HG02588 (cell line): Measurements from ENCODE around the gene TPT1.
"Not testable (repeated sequence)": the region's sequence is repeated elsewhere in the genome, so short reads cannot be mapped to it uniquely, and the experiment has no call there.

ENCODE experiments used
- ATAC-seq: cut with Tn5 transposase; IDR thresholded peaks from one replicate; pipeline ENCODE4 v1.9.1; 2021; ENCODE audit warnings: mild to moderate bottlenecking, moderate library complexity; ENCODE audit not compliant: unreplicated experiment

The TPT1 gene

GRCh38 chr13:45341034-45341798 is at the start of gene TPT1:
Gene TPT1, minus strand, starts transcription at chr13:45341183. Its CDS starts 114 bp downstream, at chr13:45341069.
- peak; percentile 83 for ATAC-seq

- not testable (repeated sequence) for ATAC-seq
Observed at GRCh38 chr13:45390348-45390747, 49.4 kb upstream of the TPT1 start.

GRCh38 chr13:45388664-45389063 is 47.7 kb upstream of the TPT1 start:
- no peak for ATAC-seq

GRCh38 chr13:45386892-45387575 is 46.1 kb upstream of the TPT1 start:
- not testable (repeated sequence) for ATAC-seq

GRCh38 chr13:45385907-45386553 is 45.0 kb upstream of the TPT1 start:
- ATAC-seq, result no peak

GRCh38 chr13:45385320-45385719 is 44.3 kb upstream of the TPT1 start:
- no peak for ATAC-seq

- ATAC-seq, result no peak
Observed at GRCh38 chr13:45384474-45385174, 43.6 kb upstream of the TPT1 start.

- ATAC-seq, result not testable (repeated sequence)
Observed at GRCh38 chr13:45382739-45383138, 41.8 kb upstream of the TPT1 start.

GRCh38 chr13:45381196-45381595 is 40.2 kb upstream of the TPT1 start:
- no peak for ATAC-seq

GRCh38 chr13:45380708-45381107 is 39.7 kb upstream of the TPT1 start:
- ATAC-seq, result not testable (repeated sequence)

GRCh38 chr13:45379516-45379915 is 38.5 kb upstream of the TPT1 start:
- not testable (repeated sequence) for ATAC-seq

- not testable (repeated sequence) for ATAC-seq
Observed at GRCh38 chr13:45378786-45379185, 37.8 kb upstream of the TPT1 start.

GRCh38 chr13:45377314-45377713 is 36.3 kb upstream of the TPT1 start:
- ATAC-seq, result not testable (repeated sequence)

- ATAC-seq, result not testable (repeated sequence)
Observed at GRCh38 chr13:45376651-45377050, 35.7 kb upstream of the TPT1 start.

- no peak for ATAC-seq
Observed at GRCh38 chr13:45374917-45375316, 33.9 kb upstream of the TPT1 start.

- ATAC-seq, result no peak
Observed at GRCh38 chr13:45373162-45373547, 32.2 kb upstream of the TPT1 start.

- no peak for ATAC-seq
Observed at GRCh38 chr13:45372189-45373161, 31.5 kb upstream of the TPT1 start.

GRCh38 chr13:45370922-45371406 is 30.0 kb upstream of the TPT1 start:
- ATAC-seq, result no peak

GRCh38 chr13:45369116-45369515 is 28.1 kb upstream of the TPT1 start:
- no peak for ATAC-seq

- ATAC-seq, result no peak
Observed at GRCh38 chr13:45368571-45368970, 27.6 kb upstream of the TPT1 start.
